ENCODE data around the gene ITPR3. TPM values are rescaled to one million over a fixed set of nuclear protein-coding genes. Genes with fewer than 3 reads are reported as not detected.
"Not testable (repeated sequence)": the region's sequence is repeated elsewhere in the genome, so short reads cannot be mapped to it uniquely, and the experiment has no call there.

The ITPR3 gene
- total RNA-seq, 1 experiment from 2014 or later: 11.4 TPM

DNA sequence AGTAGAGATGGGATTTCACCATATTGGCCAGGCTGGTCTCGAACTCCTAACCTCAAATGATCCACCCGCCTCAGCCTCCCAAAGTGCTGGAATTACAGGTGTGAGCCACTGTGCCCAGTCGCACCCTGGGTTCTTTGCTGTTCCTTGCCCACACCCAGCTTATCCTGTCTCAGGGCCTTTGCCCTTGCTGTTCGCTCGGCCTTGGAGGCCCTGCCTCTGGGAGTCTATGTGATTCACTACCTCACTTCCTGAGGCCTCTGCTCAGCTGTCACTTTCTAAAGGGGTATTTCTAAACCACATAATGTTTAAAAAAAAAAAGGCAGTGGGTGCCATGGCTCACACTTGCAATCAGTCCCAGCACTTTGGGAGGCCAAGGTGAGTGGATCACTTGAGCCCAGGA is 24.2 kb upstream of the ITPR3 start:
- H3K36me3 ChIP-seq; H3K4me1 ChIP-seq (replicated peaks); H3K9me3 ChIP-seq (replicated peaks); DNase-seq (ENCODE audit: low read depth in 1 of 2, low spot score in 2 of 2); H3K27ac ChIP-seq; H3K4me3 ChIP-seq; H3K27me3 ChIP-seq (replicated peaks): not testable (repeated sequence)

DNA sequence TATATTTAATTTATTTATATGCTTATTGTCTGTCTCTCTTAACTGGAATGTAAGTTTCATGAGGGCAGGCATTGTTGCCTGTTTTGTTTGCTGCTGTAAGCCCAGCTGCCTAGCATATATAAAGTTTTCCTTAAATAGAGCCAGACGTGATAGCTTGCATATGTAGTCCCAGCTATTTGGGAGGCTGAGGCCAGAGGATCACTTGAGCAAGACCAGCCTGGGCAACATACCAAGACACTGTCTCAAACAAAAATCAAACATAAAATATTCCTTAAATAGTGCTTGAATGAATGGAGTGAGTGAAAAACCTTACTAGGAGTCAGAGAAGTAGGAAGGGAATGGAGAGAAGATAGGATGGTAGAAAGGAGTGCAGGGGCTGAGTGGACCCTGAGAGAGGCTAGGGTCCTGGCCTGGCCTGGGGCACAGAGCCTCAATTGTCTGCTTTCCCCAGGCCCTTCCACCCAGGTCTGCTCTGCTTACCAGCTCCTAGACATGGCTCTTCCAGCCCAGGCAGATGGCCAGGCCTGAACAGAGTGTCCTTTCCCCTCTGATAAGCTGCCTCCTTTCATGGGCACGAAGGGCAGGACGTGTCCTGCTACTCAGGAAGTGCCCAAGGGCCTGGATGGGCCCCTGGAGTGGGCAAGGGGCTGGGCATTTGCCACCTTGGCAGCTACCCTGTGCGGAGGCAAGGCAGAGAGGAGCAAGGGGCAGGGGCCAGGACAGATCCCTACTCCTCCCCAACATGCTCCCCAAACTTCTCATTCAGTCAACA is 23.4 kb upstream of the ITPR3 start:
- H3K27ac ChIP-seq: no peak overlapping the region
- H3K4me3 ChIP-seq: no peak overlapping the region

DNA sequence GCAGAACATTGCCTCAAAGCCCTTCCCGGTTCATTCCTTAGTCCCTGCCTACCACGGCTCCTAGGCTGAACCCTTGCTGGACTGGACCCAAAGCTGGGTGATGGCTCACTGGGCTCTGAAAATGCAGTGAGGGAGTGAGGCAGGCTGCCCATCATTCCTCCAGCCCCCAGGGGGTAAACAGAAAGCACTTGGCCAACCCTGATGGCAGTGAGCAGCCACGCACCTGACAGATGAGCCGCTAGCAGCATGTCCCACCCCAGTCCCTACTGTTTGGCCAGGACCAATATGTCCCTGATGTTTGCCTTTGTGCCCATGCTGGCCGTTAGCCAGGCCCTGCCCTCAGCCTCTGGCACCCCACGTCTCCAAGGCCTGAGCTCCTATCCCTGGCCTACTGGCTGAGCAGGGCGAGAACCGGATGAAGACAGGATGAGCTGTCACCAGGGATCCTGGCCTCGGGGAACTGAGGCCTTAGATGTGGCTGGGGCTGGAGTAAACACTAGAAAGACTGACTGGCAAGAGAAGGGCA is 21.6 kb upstream of the ITPR3 start:
- no peak for DNase-seq (ENCODE audit: low read depth in 1 of 2, low spot score in 2 of 2)
- H3K9me3 ChIP-seq (replicated peaks): no peaks in the 10 kb centered on the region
- H3K4me3 ChIP-seq: no peak overlapping the region
- no peak overlapping the region for H3K27ac ChIP-seq
- H3K36me3 ChIP-seq: no peaks in the 10 kb centered on the region
- H3K4me1 ChIP-seq (replicated peaks): no peaks in the 10 kb centered on the region
- no peaks in the 10 kb centered on the region for H3K27me3 ChIP-seq (replicated peaks)

More for the DNA sequence above, 23.4 kb upstream of the ITPR3 start:
- no peaks in the 10 kb centered on the region for H3K4me1 ChIP-seq (replicated peaks)
- no peaks in the 10 kb centered on the region for H3K27me3 ChIP-seq (replicated peaks)
- no peaks in the 10 kb centered on the region for H3K9me3 ChIP-seq (replicated peaks)
- no peaks in the 10 kb centered on the region for H3K36me3 ChIP-seq
- DNase-seq (ENCODE audit: low read depth in 1 of 2, low spot score in 2 of 2): no peak

DNA sequence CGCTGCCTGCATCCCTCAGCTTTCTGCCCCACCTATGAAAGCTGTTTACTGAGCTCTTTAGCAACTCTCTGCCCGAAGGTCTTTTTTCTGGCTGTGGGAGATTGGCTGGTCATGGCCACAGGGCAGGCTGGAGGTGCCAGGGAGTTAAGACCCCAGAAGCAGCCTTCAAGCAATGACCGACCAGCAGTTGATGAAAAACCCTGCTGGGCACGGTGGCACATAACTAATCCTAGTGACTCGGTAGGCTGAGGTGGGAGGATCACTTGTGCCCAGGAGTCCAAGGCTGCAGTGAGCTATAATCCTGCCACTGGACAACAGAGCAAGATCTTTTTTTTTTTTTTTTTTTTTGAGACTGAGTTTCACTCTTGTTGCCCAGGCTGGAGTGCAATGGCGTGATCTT is 20.4 kb upstream of the ITPR3 start:
- Histone ChIP-seq H3K4me3 (no peak overlapping the region), H3K4me1 (replicated peaks) (no peaks in the 10 kb centered on the region), H3K27me3 (replicated peaks) (no peaks in the 10 kb centered on the region), H3K36me3 (no peaks in the 10 kb centered on the region), H3K9me3 (replicated peaks) (no peaks in the 10 kb centered on the region), H3K27ac (no peak overlapping the region)
- no peak for DNase-seq (ENCODE audit: low read depth in 1 of 2, low spot score in 2 of 2)

DNA sequence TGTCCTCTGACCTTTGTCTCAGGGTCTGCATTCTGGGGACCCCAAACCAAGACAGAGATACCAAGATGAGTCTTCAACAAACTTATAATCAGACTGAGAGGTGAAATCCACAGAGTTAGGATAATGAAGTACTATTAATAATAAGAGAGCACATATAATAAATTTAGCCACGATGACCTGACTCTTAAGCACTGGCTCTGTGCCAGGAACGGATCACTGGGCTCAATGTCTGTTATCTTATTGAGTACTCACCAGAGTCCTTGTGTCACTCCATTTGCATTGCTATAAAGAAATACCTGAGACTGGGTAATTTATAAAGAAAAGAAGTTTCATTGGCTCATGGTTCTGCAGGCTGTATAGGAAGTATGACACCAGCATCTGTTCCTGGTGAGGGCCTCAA is 18.9 kb upstream of the ITPR3 start:
- no peaks in the 10 kb centered on the region for H3K4me1 ChIP-seq (replicated peaks)
- no peak for DNase-seq (ENCODE audit: low read depth in 1 of 2, low spot score in 2 of 2)
- no peak overlapping the region for H3K27ac ChIP-seq
- H3K4me3 ChIP-seq: no peak overlapping the region
- no peaks in the 10 kb centered on the region for H3K27me3 ChIP-seq (replicated peaks)
- no peaks in the 10 kb centered on the region for H3K36me3 ChIP-seq
- H3K9me3 ChIP-seq (replicated peaks): no peaks in the 10 kb centered on the region

DNA sequence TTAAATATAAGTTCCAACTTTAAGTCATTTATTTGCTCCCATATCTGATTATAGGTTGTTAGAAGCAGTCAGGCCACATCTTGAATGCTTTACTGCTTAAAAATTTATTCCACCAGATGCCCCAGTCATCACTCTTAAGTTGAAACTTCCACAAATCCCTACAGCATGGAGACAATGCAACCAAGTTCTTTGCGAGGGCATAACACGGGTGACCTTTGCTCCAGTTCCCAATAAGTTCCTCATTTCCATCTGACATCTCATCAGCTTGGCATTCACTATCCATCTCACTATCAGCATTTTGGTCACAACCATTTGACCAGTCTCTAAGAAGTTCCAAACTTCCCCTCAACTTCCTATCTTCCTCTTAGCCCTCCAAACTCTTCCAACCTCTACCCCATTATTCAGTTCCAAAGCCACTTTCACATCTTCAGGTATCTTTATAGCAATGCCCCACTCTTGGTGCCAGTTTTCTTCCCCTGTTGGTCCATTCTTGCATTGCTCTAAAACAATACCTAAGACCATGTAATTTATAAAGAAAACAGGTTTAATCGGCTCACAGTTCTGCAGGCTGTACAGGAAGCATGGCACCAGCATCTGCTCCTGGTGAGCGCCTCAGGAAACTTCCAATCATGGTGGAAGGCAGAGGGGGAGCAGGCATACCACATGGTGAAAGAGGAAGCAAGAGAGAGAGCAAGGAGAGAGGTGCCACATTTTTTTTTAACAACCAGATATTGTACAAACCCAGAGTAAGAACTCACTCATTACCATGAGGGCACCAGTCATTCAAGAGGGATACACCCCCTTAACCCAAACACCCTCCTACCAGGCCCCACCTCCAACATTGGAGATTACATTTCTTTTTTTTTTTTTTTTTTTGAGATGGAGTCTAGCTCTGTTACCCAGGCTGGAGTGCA is 15.9 kb upstream of the ITPR3 start:
- H3K4me3 ChIP-seq: no peak overlapping the region
- no peaks in the 10 kb centered on the region for H3K27me3 ChIP-seq (replicated peaks)
- DNase-seq (ENCODE audit: low read depth in 1 of 2, low spot score in 2 of 2): no peak
- no peaks in the 10 kb centered on the region for H3K9me3 ChIP-seq (replicated peaks)
- no peaks in the 10 kb centered on the region for H3K36me3 ChIP-seq
- H3K27ac ChIP-seq: no peak overlapping the region
- no peaks in the 10 kb centered on the region; the same call in 1 of the 2 replicates for H3K4me1 ChIP-seq (replicated peaks)

DNA sequence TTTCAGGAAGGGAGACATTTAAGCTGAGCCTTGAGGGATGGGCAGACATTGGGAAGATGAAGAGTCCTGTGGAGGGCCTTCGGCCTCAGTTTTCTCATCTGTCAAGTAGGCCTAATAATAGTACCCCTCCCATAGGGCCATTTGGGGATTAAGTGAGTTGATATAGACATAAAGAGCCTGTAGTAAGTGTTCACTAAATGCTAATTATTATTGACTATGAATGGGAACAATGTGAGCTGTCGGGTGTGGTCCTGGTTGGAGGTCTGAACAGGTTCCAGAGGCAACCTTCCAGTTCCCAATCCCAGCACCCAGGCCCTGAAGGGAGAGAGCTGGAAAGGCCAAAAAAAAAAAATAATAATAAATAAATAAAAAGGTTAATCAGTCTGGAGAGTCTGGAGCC is 14.5 kb upstream of the ITPR3 start:
- no peaks in the 10 kb centered on the region for H3K9me3 ChIP-seq (replicated peaks)
- DNase-seq (ENCODE audit: low read depth in 1 of 2, low spot score in 2 of 2): no peak
- no peaks in the 10 kb centered on the region for H3K36me3 ChIP-seq
- H3K27me3 ChIP-seq (replicated peaks): no peaks in the 10 kb centered on the region
- no peak overlapping the region for H3K27ac ChIP-seq
- H3K4me3 ChIP-seq: no peak overlapping the region
- no peaks in the 10 kb centered on the region; the same call in 1 of the 2 replicates for H3K4me1 ChIP-seq (replicated peaks)

DNA sequence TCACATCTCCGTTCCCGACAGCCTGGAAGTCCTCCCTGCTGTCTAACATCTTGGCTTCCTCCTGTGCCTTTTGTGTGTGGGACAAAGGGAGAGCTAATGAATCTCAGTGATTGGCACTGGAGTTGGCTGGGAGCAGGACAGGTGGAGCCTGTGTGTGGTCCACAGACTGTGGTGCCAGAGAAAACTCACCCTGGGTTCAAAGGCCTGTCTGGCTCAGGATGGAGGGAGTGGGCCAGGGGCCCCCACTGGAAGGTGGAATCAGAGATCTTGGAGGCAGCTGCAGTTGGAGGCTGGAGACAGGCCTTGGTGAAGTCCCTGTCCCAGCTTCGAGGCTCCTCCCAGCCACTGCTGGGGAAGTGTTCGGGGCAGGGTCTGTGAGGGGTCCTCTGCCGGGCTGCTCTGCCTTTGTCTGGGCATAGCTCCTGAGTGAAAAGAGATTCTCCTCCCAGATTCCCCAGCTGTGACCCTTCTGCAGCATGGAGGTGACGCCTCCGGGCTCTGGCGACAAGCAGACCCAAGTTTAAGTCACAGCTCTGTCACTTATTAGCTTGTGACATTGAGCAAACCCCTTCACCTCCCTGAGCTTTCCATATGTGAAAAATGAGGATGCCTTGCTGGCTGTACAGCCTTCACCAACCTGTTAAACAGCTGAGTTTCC is 13.9 kb upstream of the ITPR3 start:
- no peak overlapping the region for H3K27ac ChIP-seq
- no peaks in the 10 kb centered on the region for H3K36me3 ChIP-seq
- no peaks in the 10 kb centered on the region for H3K27me3 ChIP-seq (replicated peaks)
- no peaks in the 10 kb centered on the region for H3K9me3 ChIP-seq (replicated peaks)
- H3K4me1 ChIP-seq (replicated peaks): no peaks in the 10 kb centered on the region; the same call in 1 of the 2 replicates
- no peak for DNase-seq (ENCODE audit: low read depth in 1 of 2, low spot score in 2 of 2)
- no peak overlapping the region for H3K4me3 ChIP-seq

DNA sequence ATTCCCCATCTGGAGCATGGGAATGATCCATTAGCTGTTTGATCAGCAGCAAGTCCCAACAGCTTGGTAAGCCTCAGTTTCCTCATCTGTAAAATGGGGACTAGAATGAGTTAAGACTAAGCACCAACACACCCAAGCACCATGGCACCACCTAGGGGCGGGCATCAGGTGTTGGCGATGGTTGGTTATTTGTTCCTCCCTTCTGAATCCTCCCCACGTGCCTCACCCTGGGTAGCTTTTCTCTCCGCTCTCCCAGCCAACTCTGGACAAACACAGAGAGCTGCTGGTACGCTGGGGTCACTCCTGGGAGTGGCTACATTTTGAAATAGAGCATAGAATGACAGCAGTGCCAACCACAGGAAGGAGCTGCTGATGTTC is 13.3 kb upstream of the ITPR3 start:
- Histone ChIP-seq H3K27ac (no peak overlapping the region), H3K9me3 (replicated peaks) (no peaks in the 10 kb centered on the region), H3K27me3 (replicated peaks) (no peaks in the 10 kb centered on the region), H3K4me3 (no peak overlapping the region), H3K4me1 (replicated peaks) (no peaks in the 10 kb centered on the region; the same call in 1 of the 2 replicates), H3K36me3 (no peaks in the 10 kb centered on the region)
- no peak for DNase-seq (ENCODE audit: low read depth in 1 of 2, low spot score in 2 of 2)

DNA sequence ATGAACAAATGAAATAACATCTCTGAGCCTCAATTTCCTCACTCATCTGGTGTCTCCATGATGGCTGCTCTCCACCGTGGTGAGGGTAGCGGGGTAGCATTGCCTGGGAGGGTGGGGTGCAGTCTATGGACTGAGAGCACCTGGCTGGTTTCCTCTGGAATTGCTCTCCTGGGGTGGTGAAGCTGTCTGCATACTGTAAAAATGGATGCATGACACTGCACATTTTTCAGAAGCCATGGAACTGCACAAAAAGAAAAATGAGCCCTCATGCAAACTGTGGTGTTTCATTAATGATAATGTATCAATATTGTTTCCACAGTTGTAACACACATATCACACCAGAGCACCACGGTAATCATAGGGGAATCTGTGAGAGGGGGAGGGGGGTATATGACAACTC is 12.1 kb upstream of the ITPR3 start:
- Histone ChIP-seq H3K9me3 (replicated peaks) (no peaks in the 10 kb centered on the region), H3K4me1 (replicated peaks) (peaks cover 6% of the 10 kb centered on the region), H3K27me3 (replicated peaks) (no peaks in the 10 kb centered on the region), H3K27ac (no peak overlapping the region), H3K4me3 (no peak overlapping the region), H3K36me3 (no peaks in the 10 kb centered on the region)
- DNase-seq (ENCODE audit: low read depth in 1 of 2, low spot score in 2 of 2): no peak

DNA sequence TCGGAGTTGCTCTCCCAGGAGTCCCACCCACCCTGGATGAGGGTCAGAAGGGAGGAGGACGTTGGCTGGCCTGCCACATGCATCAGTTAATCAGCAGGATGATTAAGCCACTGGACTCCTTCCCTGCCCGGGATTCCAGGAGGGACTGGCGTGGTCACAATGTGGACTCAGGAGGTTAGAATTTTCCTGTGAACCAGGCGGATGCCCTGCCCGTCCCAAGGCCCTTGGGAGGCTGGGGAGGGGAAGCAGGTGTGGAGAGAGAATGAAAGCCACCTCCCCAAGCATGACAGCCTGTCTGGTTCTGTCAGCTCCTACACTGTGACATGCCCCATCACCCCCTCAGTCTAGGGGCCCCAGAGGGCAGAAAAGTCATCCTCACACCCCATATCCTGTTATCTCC is 11.6 kb upstream of the ITPR3 start:
- H3K4me3 ChIP-seq: no peak overlapping the region
- H3K27ac ChIP-seq: no peak overlapping the region
- no peak for DNase-seq (ENCODE audit: low read depth in 1 of 2, low spot score in 2 of 2)

DNA sequence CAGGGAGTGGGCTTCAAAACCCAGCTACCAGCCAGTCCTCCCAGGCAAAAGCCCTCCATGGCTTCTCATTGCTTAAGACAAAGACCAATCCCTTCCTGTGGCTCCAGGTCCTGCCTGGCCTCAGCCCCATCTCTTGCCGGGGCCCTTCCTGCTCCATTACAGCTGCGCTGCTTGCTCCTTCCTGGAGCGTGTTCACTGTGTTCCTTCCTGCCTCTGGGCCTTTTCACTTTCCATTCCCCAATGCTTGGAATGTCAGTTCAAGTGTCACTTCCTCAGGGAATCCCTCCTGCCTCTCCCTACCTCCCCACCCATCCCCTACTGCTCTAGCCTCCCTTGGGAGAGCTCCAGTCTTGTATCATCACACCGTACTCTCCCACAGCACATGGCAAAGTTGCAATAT is 11.1 kb upstream of the ITPR3 start:
- Histone ChIP-seq H3K9me3 (replicated peaks) (no peaks in the 10 kb centered on the region), H3K4me3 (no peak overlapping the region), H3K27ac (no peak overlapping the region), H3K4me1 (replicated peaks) (peaks cover 7% of the 10 kb centered on the region), H3K27me3 (replicated peaks) (no peaks in the 10 kb centered on the region), H3K36me3 (no peaks in the 10 kb centered on the region)
- no peak for DNase-seq (ENCODE audit: low read depth in 1 of 2, low spot score in 2 of 2)

More for the DNA sequence above, 11.6 kb upstream of the ITPR3 start:
- H3K4me1 ChIP-seq (replicated peaks): peaks cover 7% of the 10 kb centered on the region
- no peaks in the 10 kb centered on the region for H3K36me3 ChIP-seq
- H3K9me3 ChIP-seq (replicated peaks): no peaks in the 10 kb centered on the region
- no peaks in the 10 kb centered on the region for H3K27me3 ChIP-seq (replicated peaks)

DNA sequence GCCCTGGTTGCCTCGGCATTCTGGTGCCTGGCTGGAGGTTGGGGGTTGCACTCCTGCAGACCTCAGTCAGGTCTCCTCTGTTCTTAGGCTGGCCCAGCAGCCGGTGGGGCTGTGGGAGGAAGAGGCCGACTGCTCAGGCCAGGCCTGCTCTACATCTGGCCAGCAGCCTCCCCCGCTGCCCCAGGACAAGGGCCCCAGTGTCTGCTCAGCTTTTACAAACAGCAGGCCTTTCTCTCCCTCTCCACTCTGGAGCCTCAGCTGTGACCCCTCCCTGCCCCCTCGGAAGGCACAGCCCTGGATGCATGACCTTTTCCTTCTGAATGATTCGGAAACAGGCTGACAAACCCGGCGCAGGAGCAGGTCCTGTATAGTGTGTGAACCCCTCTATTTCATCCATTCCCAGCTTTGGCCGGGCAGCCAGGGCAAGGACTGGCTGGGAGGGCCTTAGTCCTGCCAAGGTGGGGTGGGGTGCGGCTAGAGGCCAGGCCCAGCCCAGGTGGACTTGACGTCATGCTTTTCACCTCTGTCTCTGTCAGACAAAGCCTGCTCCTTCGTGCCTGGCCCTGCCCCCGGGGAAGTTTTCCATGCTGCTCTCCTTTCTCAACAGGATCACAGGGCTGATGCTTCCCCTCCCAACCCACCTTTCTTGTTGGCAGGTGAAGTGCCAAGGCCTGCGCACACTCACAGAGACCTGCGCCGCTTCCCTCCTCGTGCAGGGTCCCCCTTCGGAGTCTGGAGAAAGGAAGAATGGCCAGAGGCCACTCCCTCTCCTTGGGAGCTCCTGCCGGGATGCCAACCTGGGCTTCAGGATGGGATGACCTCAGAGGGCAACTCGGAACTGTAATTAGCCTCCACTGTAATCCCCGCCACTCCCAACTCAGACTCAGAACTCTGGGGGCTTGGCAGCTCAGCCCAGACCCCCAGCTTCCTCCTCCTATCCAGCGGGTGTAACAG is 10.1 kb upstream of the ITPR3 start:
- H3K4me3 ChIP-seq: no peak overlapping the region
- no peaks in the 10 kb centered on the region for H3K27me3 ChIP-seq (replicated peaks)
- peaks cover 7% of the 10 kb centered on the region for H3K4me1 ChIP-seq (replicated peaks)
- H3K9me3 ChIP-seq (replicated peaks): no peaks in the 10 kb centered on the region
- H3K27ac ChIP-seq: no peak overlapping the region
- H3K36me3 ChIP-seq: no peaks in the 10 kb centered on the region
- DNase-seq (ENCODE audit: low read depth in 1 of 2, low spot score in 2 of 2): no peak

Data from SJSA1 (cell line).